Dendritic cell treated with granulocyte-macrophage colony-stimulating factor and Interleukin-4, amounts not matched to agents 40 ng/mL and 50 ng/mL, for 4 days (primary cell): ENCODE measurements around the gene ZNF813.

Source experiments
- H3K27ac Mint-ChIP-seq: one replicate; pipeline ENCODE4 v1.8.0; 2022; ENCODE audit warnings: mild to moderate bottlenecking, mixed read lengths
- H3K27me3 Mint-ChIP-seq: one replicate; pipeline ENCODE4 v1.8.0; 2022; ENCODE audit warnings: mild to moderate bottlenecking, mixed read lengths
- H3K36me3 Mint-ChIP-seq: one replicate; pipeline ENCODE4 v1.8.0; 2022; ENCODE audit warnings: low read depth, mixed read lengths
- H3K4me1 Mint-ChIP-seq: one replicate; pipeline ENCODE4 v1.8.0; 2022; ENCODE audit warnings: low read depth, mixed read lengths
- H3K4me3 Mint-ChIP-seq: one replicate; pipeline ENCODE4 v1.8.0; 2022; ENCODE audit warnings: mild to moderate bottlenecking, moderate library complexity, mixed read lengths
- H3K9me3 Mint-ChIP-seq: one replicate; pipeline ENCODE4 v1.8.0; 2022; ENCODE audit warnings: mixed read lengths
- intact Hi-C: fragments of 100-400 bp; cut with micrococcal nuclease; formaldehyde crosslinking; loops from one replicate; pipeline ENCODE4 v1.15.0; 2022

ZNF813 gene

GRCh38 chr19:53540091-53540490 lies 72.6 kb downstream of the ZNF813 start:
- Mint-ChIP-seq H3K27ac (no peak overlapping the region), H3K36me3 (peaks cover 52% of the 10 kb centered on the region), H3K27me3 (no peaks in the 10 kb centered on the region), H3K4me1 (peaks cover under 1% of the 10 kb centered on the region), H3K4me3 (no peak overlapping the region), H3K9me3 (peaks cover 12% of the 10 kb centered on the region)
- intact Hi-C loops = no loop called here

- H3K27ac Mint-ChIP-seq = no peak overlapping the region
Measured at GRCh38 chr19:53541971-53542370, 74.4 kb downstream of the ZNF813 start.

GRCh38 chr19:53545271-53546065 lies 77.9 kb downstream of the ZNF813 start:
- Mint-ChIP-seq H3K27me3 (no peaks in the 10 kb centered on the region), H3K27ac (peak overlapping the region; percentile 30), H3K36me3 (peaks cover 45% of the 10 kb centered on the region), H3K9me3 (no peaks in the 10 kb centered on the region), H3K4me1 (peaks cover 34% of the 10 kb centered on the region), H3K4me3 (no peak overlapping the region)
- intact Hi-C loops = no loop called here

More at GRCh38 chr19:53541971-53542370, 74.4 kb downstream of the ZNF813 start:
- peaks cover 60% of the 10 kb centered on the region for H3K36me3 Mint-ChIP-seq
- H3K27me3 Mint-ChIP-seq = no peaks in the 10 kb centered on the region
- H3K9me3 Mint-ChIP-seq = peaks cover 12% of the 10 kb centered on the region
- intact Hi-C loops = no loop called here
- H3K4me3 Mint-ChIP-seq = no peak overlapping the region
- peaks cover 19% of the 10 kb centered on the region for H3K4me1 Mint-ChIP-seq
